CD4-positive, alpha-beta T cell (primary cell): ENCODE measurements around the gene LCOR. TPM values are rescaled to one million over a fixed set of nuclear protein-coding genes. Genes with fewer than 3 reads are reported as not detected.

Source experiments
- ATAC-seq: fragments of 200-7000 bp; cut with Tn5 transposase; one replicate; pipeline ENCODE4 v1.10.0; 2022; ENCODE audit warnings: mild to moderate bottlenecking; ENCODE audit not compliant: poor library complexity
- CTCF ChIA-PET: fragments of 350-600 bp; sonication (Branson Sonifier 250); formaldehyde crosslinking; loops from one replicate; lab custom pipeline; 2021; ENCODE audit warnings: antibody characterized with exemption, inconsistent platforms; lab: Charles Lee
- POLR2A ChIA-PET: fragments of 350-600 bp; sonication (Branson Sonifier 250); formaldehyde crosslinking; loops from one replicate; lab custom pipeline; 2021; ENCODE audit warnings: antibody characterized with exemption, inconsistent platforms; lab: Charles Lee
- DNase-seq, 14 experiments: peaks; one replicate each; pipeline ENCODE4 v3.0.0-alpha.2; 2013 to 2020; ENCODE audit warnings: mixed read lengths in 2 of 14
- H3K27ac ChIP-seq, 2 donors: one replicate each; pipeline versions ENCODE4 v1.5.1 to v1.7.0; 2013; ENCODE audit warnings: low read length in 2 of 2, low read depth in 1 of 2, mild to moderate bottlenecking in 1 of 2
- H3K27me3 ChIP-seq, 2 experiments: 1 replicate in 1 of 2; 2 replicates in 1 of 2; pipeline versions ENCODE4 v1.6.1 to v1.7.0; 2013; ENCODE audit warnings: low read length in 2 of 2, control low read depth in 1 of 2, mild to moderate bottlenecking in 1 of 2, moderate library complexity in 1 of 2; ENCODE audit not compliant: insufficient read depth in 2 of 2, control insufficient read depth in 1 of 2
- H3K36me3 ChIP-seq: one replicate; pipeline ENCODE4 v1.6.1; 2013; ENCODE audit warnings: low read length, control low read depth; ENCODE audit not compliant: insufficient read depth
- H3K4me1 ChIP-seq: one replicate; pipeline ENCODE4 v1.6.1; 2013; ENCODE audit warnings: low read length, control low read depth; ENCODE audit not compliant: insufficient read depth
- H3K4me3 ChIP-seq: one replicate; pipeline ENCODE4 v1.5.1; 2013; ENCODE audit warnings: mild to moderate bottlenecking, low read length, moderate library complexity
- H3K9me3 ChIP-seq, 2 experiments: 1 replicate in 1 of 2; 2 replicates in 1 of 2; pipeline versions ENCODE4 v1.6.1 to v1.7.0; 2013; ENCODE audit warnings: low read length in 2 of 2, mild to moderate bottlenecking in 2 of 2, control low read depth in 1 of 2, moderate library complexity in 1 of 2; ENCODE audit not compliant: control insufficient read depth in 1 of 2, insufficient read depth in 1 of 2
- H3K27ac Mint-ChIP-seq: one replicate; pipeline ENCODE4 v1.8.0; 2020; ENCODE audit warnings: mixed read lengths
- H3K27me3 Mint-ChIP-seq: one replicate; pipeline ENCODE4 v1.8.0; 2021; ENCODE audit warnings: mixed read lengths
- H3K36me3 Mint-ChIP-seq: one replicate; pipeline ENCODE4 v1.8.0; 2021; ENCODE audit warnings: low read depth, mixed read lengths
- H3K4me1 Mint-ChIP-seq: one replicate; pipeline ENCODE4 v1.8.0; 2021; ENCODE audit warnings: low read depth, mixed read lengths
- H3K4me3 Mint-ChIP-seq: one replicate; pipeline ENCODE4 v1.8.0; 2020; ENCODE audit warnings: mild to moderate bottlenecking, mixed read lengths
- H3K9me3 Mint-ChIP-seq: one replicate; pipeline ENCODE4 v1.8.0; 2020; ENCODE audit warnings: mixed read lengths
- CTCF ChIP-seq: fragments of 200-600 bp; IDR thresholded peaks from one replicate; pipeline ENCODE4 v1.8.0; 2022; ENCODE audit warnings: antibody characterized with exemption, mild to moderate bottlenecking
- intact Hi-C, 2 experiments: fragments of 100-400 bp; cut with DNase I in 1 of 2; cut with micrococcal nuclease in 1 of 2; formaldehyde crosslinking; loops; one replicate each; pipeline versions ENCODE4 v1.15.1 to v1.9.0; 2023 to 2025; cut with DNase I, micrococcal nuclease
- total RNA-seq, 174 experiments: library from RNA in 2 of 174; stranded (reverse) in 2 of 174; gene quantifications; one replicate each; pipeline ENCODE4 v1.2.3 and lab custom pipeline; 2021 to 2026

LCOR gene
- total RNA-seq, 2 experiments from 2014 or later = 46.0 to 56.0 TPM

DNA sequence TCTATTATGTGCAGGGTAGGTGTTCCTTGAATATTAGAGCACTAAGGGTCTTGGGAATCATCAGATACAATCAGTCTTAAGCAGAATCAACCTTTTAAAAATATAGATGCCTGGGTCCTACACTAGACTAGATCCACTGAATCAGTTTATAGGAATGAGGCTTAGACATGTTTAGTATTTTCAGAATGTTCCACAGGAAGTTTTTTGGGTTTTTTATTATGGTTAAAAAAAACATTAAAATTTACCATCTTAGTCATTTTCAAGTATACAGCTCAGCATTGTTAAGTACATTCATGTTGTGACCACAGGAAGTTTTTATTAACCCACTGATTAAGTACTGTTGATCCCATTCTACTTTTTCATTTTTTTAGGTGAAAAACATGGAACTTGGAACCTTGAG, 135.7 kb downstream of the LCOR start:
- no peak for DNase-seq
- Mint-ChIP-seq H3K9me3 (no peaks in the 10 kb centered on the region), H3K4me3 (no peak overlapping the region), H3K4me1 (no peaks in the 10 kb centered on the region), H3K27ac (no peak overlapping the region), H3K36me3 (peaks cover 2% of the 10 kb centered on the region), H3K27me3 (no peaks in the 10 kb centered on the region)
- H3K4me3 ChIP-seq = no peak overlapping the region
- no peak for ATAC-seq
- H3K9me3 ChIP-seq = no peaks in the 10 kb centered on the region
- no peak overlapping the region for H3K27ac ChIP-seq
- intact Hi-C loops = loop anchor here in 1 of 2 experiments (5.0 kb wide), 1 partner anchor 551 kb away; no protein-coding TSS in a partner anchor
- H3K27me3 ChIP-seq = no peaks in the 10 kb centered on the region
- H3K36me3 ChIP-seq = no peaks in the 10 kb centered on the region
- H3K4me1 ChIP-seq = no peaks in the 10 kb centered on the region
- ChIA-PET POLR2A (no interaction called here), CTCF (no interaction called here)
- no peak for TF ChIP-seq CTCF

DNA sequence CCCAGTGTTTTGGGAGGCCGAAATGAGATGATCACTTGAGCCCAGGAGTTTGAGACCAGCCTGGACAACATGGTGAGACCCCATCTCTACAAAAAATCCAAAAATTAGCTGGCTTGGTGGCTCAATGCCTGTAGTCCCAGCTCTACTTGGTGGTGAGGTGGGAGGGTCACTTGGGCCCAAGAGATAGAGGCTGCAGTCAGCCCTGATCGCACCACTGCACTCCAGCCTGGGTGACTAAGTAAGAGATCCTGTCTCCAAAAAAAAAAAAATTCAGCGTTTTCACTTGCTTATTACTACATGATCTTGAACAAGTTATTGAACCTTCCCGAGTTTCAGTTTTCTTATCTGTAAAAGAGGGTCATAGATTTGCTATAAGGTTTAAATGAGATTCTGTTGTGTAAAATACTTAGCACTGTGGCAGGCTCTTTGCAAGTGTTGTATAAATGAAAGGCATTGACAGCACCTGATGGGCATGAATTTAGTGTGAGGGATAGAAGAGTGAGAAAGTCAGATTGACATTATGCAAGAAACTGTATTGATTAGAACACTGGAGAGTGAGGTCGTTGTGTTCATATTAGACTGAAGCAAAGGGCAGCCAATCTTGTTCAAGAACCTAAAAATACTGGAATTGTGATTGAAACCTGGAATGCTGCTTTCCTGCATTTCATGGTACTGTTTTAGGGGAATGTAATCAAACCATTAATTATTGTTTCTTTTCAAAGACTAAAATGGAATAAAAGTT, 136.8 kb downstream of the LCOR start:
- TF ChIP-seq CTCF = no peak
- Histone ChIP-seq H3K9me3 (no peaks in the 10 kb centered on the region), H3K27ac (no peak overlapping the region), H3K4me3 (no peak overlapping the region), H3K27me3 (no peaks in the 10 kb centered on the region), H3K4me1 (no peaks in the 10 kb centered on the region), H3K36me3 (no peaks in the 10 kb centered on the region)
- ChIA-PET CTCF (no interaction called here), POLR2A (no interaction called here)
- H3K36me3 Mint-ChIP-seq = no peaks in the 10 kb centered on the region
- H3K9me3 Mint-ChIP-seq = no peaks in the 10 kb centered on the region
- intact Hi-C loops = loop anchor here in 1 of 2 experiments (5.0 kb wide), 1 partner anchor 552 kb away; no protein-coding TSS in a partner anchor
- H3K4me3 Mint-ChIP-seq = no peak overlapping the region
- H3K4me1 Mint-ChIP-seq = no peaks in the 10 kb centered on the region
- H3K27ac Mint-ChIP-seq = no peak overlapping the region
- ATAC-seq = no peak
- no peak for DNase-seq
- no peaks in the 10 kb centered on the region for H3K27me3 Mint-ChIP-seq

GRCh38 chr10:96971324-96971723, 139.2 kb downstream of the LCOR start:
- Mint-ChIP-seq H3K27me3 (no peaks in the 10 kb centered on the region), H3K36me3 (no peaks in the 10 kb centered on the region), H3K9me3 (no peaks in the 10 kb centered on the region), H3K27ac (no peak overlapping the region), H3K4me1 (no peaks in the 10 kb centered on the region), H3K4me3 (no peak overlapping the region)
- H3K27me3 ChIP-seq = no peaks in the 10 kb centered on the region
- POLR2A ChIA-PET = no interaction called here
- H3K4me3 ChIP-seq = no peak overlapping the region
- no peak overlapping the region for H3K27ac ChIP-seq
- no peaks in the 10 kb centered on the region for H3K36me3 ChIP-seq
- no peaks in the 10 kb centered on the region for H3K9me3 ChIP-seq
- TF ChIP-seq CTCF = no peak
- CTCF ChIA-PET = no interaction called here
- H3K4me1 ChIP-seq = no peaks in the 10 kb centered on the region
- DNase-seq (no peak), ATAC-seq (no peak)
- intact Hi-C loops = no loop called here
